ENCODE results near the gene SCGB3A2.

Gene SCGB3A2

DNA sequence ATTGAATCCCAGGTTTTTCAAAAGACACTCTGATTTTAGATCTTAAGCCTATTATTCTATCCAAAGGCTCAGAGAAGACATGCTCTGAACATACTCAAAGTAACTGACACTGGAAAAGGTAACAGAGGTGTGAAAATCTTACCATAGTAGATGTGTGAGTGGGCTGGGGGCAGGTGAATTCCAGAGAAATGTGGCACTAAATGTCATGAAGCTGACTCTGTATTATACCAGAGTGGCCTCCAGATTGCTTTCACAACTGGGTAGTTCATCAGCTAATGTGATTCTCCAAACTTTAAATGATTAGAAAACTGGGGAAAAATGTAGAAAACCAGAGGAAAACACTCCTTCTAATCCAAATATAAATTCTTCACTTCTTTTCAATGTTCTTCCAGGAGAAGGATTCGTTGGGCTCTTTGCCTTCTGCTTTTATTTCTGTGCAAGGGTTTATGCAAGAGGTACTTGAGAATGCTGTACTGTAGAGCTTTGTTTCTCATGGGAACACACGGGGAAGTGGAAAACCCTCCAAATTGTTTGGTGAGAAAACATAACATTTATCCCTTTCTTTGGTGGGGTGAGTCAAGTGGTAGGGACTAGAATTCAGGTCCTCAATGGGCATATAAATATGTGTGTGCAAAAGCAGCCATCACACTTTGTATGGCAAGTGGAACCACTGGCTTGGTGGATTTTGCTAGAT is at the start of gene SCGB3A2:
TSS of gene SCGB3A2 (plus strand) at position 646 of the 694 bp plus-strand sequence. CDS start 93 bp downstream, outside the sequence.
- TF ChIP-seq, protein P1, sequence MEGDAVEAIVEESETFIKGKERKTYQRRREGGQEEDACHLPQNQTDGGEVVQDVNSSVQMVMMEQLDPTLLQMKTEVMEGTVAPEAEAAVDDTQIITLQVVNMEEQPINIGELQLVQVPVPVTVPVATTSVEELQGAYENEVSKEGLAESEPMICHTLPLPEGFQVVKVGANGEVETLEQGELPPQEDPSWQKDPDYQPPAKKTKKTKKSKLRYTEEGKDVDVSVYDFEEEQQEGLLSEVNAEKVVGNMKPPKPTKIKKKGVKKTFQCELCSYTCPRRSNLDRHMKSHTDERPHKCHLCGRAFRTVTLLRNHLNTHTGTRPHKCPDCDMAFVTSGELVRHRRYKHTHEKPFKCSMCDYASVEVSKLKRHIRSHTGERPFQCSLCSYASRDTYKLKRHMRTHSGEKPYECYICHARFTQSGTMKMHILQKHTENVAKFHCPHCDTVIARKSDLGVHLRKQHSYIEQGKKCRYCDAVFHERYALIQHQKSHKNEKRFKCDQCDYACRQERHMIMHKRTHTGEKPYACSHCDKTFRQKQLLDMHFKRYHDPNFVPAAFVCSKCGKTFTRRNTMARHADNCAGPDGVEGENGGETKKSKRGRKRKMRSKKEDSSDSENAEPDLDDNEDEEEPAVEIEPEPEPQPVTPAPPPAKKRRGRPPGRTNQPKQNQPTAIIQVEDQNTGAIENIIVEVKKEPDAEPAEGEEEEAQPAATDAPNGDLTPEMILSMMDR (IDR thresholded peaks at IDR 0.05; ENCODE audit: extremely low read depth, missing control alignments) = no peak
- no peak for DNase-seq (ENCODE audit: low spot score)

GRCh38 chr5:147830035-147830434 is 48.5 kb upstream of the SCGB3A2 start:
- TF ChIP-seq, protein P1 (IDR thresholded peaks at IDR 0.05; ENCODE audit: extremely low read depth, missing control alignments) = no peak
- no peak for DNase-seq (ENCODE audit: low spot score)

- no peak for DNase-seq (ENCODE audit: low spot score)
- TF ChIP-seq, protein P1 (IDR thresholded peaks at IDR 0.05; ENCODE audit: extremely low read depth, missing control alignments) = no peak
Observed at GRCh38 chr5:147831465-147831864, 47.0 kb upstream of the SCGB3A2 start, which contains the start of gene SPINK1. SPINK1 (minus strand) TSS chr5:147831671; CDS start chr5:147831577, 94 bp downstream.

DNA sequence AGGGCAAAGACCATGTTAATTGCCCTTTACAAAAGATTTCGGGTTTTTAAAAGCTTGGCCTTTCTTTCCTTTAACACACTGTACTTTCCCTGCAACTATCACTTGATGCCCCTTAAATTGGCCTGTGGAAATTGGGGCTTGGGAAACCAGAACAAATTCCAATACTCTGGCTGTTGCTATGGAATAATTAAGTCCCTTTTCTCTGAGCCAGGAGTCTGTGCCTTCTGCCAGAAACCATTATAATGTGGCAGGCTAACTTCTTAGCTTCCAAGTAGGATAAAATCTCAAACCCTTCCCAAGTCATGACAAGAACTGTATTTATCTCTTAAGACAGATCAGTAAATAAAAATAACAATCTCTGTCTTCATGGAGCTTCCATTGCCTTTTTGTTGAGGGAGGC is 46.0 kb upstream of the SCGB3A2 start:
- TF ChIP-seq, protein P1 (IDR thresholded peaks at IDR 0.05; ENCODE audit: extremely low read depth, missing control alignments) = no peak
- DNase-seq (ENCODE audit: low spot score) = no peak

GRCh38 chr5:147835386-147835798 is 43.1 kb upstream of the SCGB3A2 start:
- TF ChIP-seq, protein P1 (IDR thresholded peaks at IDR 0.05; ENCODE audit: extremely low read depth, missing control alignments) = no peak
- no peak for DNase-seq (ENCODE audit: low spot score)

- no peak for DNase-seq (ENCODE audit: low spot score)
- TF ChIP-seq, protein P1 (IDR thresholded peaks at IDR 0.05; ENCODE audit: extremely low read depth, missing control alignments) = no peak
Observed at GRCh38 chr5:147836439-147836838, 42.1 kb upstream of the SCGB3A2 start.

GRCh38 chr5:147842869-147843268 is 35.6 kb upstream of the SCGB3A2 start:
- DNase-seq (ENCODE audit: low spot score) = no peak
- TF ChIP-seq, protein P1 (IDR thresholded peaks at IDR 0.05; ENCODE audit: extremely low read depth, missing control alignments) = no peak

Data from GM20000 (cell line).